Epithelial cell of esophagus (primary cell): ENCODE data around the gene EDC3.
A peak's percentile ranks its signal among the peaks of the same experiment; 100 is the strongest.

Experiments
- DNase-seq: peaks from one replicate; pipeline ENCODE4 v3.0.0; 2010; ENCODE audit warnings: low read depth
- H3K4me3 ChIP-seq: 2 replicates; pipeline ENCODE4 v1.5.1; 2011; ENCODE audit warnings: mild to moderate bottlenecking, low read length, control low read depth
- TF ChIP-seq, protein P1 (sequence below): IDR thresholded peaks from 2 replicates; pipeline ENCODE4 v1.5.1; 2011; ENCODE audit warnings: low read depth, mild to moderate bottlenecking, low read length, control low read depth, inconsistent platforms; ENCODE audit not compliant: insufficient read depth; ENCODE audit errors: missing control alignments

EDC3 gene

DNA sequence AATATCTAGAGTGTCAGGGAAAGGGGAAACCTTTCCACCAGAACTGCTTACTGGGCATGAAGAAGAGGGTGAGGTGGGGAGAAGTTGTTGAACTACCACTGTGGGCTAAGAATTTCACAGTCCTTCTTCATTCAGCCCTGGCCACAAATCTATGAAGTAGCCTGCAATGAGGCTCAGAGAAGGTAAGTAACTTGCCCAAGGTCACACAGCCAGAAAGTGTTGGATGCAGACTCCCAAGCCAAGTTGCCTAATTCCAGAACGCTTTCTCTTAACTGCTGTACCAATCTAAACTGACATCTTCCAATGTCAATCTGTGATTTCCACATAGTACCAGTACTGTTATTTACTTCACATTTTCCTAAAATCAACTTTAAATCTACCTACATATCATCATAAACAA lies 27.4 kb upstream of the EDC3 start:
- TF ChIP-seq, protein P1, sequence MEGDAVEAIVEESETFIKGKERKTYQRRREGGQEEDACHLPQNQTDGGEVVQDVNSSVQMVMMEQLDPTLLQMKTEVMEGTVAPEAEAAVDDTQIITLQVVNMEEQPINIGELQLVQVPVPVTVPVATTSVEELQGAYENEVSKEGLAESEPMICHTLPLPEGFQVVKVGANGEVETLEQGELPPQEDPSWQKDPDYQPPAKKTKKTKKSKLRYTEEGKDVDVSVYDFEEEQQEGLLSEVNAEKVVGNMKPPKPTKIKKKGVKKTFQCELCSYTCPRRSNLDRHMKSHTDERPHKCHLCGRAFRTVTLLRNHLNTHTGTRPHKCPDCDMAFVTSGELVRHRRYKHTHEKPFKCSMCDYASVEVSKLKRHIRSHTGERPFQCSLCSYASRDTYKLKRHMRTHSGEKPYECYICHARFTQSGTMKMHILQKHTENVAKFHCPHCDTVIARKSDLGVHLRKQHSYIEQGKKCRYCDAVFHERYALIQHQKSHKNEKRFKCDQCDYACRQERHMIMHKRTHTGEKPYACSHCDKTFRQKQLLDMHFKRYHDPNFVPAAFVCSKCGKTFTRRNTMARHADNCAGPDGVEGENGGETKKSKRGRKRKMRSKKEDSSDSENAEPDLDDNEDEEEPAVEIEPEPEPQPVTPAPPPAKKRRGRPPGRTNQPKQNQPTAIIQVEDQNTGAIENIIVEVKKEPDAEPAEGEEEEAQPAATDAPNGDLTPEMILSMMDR = no peak

DNA sequence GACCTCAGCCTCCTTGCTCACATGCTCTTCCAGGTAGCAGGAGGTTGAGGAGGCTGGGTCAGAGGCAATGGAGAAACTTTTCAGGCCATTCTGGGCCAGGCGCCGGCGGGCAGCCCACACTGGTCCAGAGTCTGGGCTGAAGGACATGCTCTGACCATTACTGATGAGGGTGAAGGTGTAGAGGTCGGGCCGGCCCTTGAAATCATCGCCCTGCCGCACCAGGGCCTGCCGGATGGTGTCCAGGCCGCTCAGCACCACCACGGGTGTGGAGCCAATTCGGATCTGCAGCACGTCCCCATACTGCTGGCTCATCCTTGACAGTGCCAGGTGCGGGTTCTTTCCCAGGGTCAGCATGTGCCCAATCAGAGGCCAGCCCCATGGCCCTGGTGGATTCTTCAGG lies 26.8 kb upstream of the EDC3 start:
- TF ChIP-seq, protein P1 = no peak
- H3K4me3 ChIP-seq = no peak overlapping the region
- no peak for DNase-seq

More for the DNA sequence above, 27.4 kb upstream of the EDC3 start:
- no peak for DNase-seq
- H3K4me3 ChIP-seq = no peak overlapping the region

DNA sequence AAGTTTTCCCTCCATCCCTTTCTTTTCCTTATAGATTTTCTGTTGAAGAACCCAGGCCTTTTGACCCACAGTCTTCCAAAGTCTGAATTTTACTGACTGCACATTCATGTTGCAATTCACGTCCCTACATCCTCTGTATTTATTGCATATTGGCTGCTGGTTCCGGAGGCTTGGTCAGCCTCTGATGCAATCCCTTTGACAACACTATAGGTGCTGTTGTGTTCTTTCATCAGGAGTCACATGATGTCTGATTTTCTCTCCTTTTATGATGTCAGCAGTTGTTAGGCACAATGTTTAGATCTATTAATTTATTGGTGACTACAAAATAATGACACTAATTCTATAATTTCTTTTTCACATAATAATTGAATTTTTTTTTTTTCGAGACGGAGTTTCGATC lies 20.8 kb upstream of the EDC3 start:
- no peak overlapping the region for H3K4me3 ChIP-seq
- TF ChIP-seq, protein P1 = no peak
- no peak for DNase-seq

DNA sequence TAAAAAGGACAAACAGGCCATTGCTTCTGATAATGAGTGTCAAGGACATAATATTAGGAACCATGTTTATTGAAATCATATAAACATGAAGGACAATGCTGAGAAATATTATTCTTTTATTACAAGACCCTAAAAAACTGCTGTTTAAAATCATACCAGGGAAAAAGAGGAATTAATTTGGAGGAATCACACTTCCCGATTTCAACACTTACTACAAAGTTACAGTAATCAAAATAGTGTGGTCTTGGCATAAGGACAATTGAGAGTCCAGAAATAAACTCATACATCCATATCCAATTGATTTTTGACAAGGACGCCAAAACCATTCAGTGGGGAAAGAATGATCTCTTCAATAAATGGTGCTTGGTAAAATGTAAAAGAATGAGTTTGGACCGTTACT lies 16.5 kb upstream of the EDC3 start:
- H3K4me3 ChIP-seq = no peak overlapping the region
- no peak for DNase-seq
- TF ChIP-seq, protein P1 = no peak

DNA sequence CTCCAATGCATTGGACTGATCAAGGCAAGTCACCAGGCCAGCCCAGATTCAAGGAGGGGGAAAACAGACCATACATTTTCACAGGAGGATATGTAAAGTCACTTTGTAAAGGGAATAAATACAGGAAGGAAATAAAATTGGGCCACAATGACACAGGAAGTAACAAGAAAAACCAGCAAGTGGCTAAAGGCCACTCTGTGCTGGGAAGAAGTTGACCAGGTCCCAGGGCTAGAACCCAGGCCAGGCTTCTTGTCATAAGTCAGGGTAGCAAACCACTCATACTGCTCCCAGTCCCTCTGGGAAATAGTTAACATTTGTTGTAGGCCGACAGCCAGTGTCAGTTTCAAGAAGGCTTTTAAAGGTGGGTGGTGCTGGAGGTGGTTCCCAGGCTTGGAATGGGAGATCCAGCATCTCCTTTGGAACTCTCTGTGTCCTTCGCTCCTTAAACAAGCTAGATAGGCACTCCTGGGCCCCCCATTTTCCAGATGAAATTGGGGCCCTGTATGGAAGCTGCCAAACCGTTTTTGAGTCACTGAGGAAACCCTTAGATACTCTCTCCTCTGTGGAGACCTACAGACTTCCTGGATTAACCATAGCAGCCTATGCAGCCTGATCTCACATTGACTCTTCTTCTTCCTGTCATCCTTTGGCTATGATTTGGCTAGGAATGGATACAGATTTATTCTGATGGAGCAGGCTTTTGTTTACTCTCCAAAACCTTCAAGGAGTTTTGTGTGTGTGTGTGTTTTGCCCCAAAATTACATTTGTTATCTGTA lies 14.7 kb upstream of the EDC3 start:
- TF ChIP-seq, protein P1 = no peak
- H3K4me3 ChIP-seq = no peak overlapping the region
- no peak for DNase-seq

DNA sequence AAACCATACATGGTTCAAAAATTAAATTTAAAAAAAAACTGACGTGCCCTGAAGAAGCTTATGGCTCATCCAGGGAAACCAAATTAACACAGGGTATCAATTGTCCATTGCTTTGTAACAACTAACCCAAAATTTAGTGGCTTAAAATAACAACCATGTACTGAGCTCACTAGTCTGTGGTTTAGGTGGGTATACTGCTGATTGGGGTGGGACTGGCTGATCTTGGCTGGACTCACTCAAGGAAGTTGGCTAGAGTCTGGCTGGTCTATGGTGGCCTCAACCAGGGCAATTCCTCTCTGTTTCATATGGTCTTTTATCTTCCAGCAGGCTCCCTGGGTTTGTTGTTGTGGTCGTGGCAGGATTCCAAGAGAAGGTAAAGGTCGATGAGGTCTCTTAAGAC lies 14.1 kb upstream of the EDC3 start:
- no peak for DNase-seq
- TF ChIP-seq, protein P1 = no peak
- no peak overlapping the region for H3K4me3 ChIP-seq

DNA sequence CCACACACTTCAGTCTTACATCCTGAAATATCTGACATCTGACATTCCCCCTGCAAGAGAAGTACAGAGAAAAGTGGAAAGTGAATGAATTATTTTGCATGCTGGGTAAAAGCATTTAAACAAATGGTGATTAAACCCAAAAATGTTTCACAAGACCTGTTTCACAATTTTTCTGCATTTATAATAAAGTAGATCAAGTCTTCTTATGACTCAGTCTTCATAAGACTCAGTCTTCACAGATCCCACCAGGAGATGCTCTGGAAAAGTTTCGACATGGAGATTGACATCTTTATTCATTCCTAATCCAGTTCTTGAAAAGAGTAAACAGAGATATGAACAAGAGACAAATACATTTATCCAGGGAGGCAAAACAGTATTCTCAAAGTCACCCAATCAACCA lies 13.2 kb upstream of the EDC3 start:
- no peak overlapping the region for H3K4me3 ChIP-seq
- TF ChIP-seq, protein P1 = no peak
- DNase-seq = peak; percentile 64
